ENCODE results near the gene ARHGEF16.

The ARHGEF16 gene

DNA sequence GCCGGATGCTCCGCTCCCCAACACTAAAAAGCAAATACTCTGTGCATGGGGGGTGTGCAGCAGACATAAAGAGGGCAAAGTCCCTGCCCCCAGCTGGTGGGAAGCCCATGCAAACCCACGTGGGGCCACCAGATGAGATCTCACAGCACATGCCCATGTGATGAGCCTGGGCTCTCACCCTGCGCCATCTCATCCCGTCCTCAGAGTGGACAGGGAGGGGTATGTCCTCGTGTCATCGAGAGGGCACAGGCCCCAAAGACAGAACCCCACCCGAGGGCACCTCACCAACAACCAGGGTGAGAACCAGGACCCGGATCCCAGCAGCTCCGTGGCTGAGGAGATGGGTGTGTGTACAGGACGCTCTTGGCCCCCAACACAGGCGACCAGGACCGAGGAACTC is 25.1 kb upstream of the ARHGEF16 start:
- Histone ChIP-seq H2AFZ (ENCODE audit: low read depth) (no peak overlapping the region), H3K9ac (no peak overlapping the region), H3K4me3 (IDR thresholded peaks at IDR 0.05; ENCODE audit: insufficient read depth, low read depth, low read length) (no peak overlapping the region), H4K20me1 (ENCODE audit: insufficient read depth) (no peaks in the 10 kb centered on the region), H3K27ac (no peak overlapping the region), H3K79me2 (ENCODE audit: insufficient read depth, low read depth) (no peaks in the 10 kb centered on the region), H3K4me2 (no peak overlapping the region), H3K4me1 (ENCODE audit: low read depth, poor library complexity, severe bottlenecking) (no peaks in the 10 kb centered on the region), H3K36me3 (ENCODE audit: insufficient read depth) (no peaks in the 10 kb centered on the region), H3K27me3 (ENCODE audit: insufficient read depth, low read depth) (peaks cover 95% of the 10 kb centered on the region)
- TF ChIP-seq, protein P1, sequence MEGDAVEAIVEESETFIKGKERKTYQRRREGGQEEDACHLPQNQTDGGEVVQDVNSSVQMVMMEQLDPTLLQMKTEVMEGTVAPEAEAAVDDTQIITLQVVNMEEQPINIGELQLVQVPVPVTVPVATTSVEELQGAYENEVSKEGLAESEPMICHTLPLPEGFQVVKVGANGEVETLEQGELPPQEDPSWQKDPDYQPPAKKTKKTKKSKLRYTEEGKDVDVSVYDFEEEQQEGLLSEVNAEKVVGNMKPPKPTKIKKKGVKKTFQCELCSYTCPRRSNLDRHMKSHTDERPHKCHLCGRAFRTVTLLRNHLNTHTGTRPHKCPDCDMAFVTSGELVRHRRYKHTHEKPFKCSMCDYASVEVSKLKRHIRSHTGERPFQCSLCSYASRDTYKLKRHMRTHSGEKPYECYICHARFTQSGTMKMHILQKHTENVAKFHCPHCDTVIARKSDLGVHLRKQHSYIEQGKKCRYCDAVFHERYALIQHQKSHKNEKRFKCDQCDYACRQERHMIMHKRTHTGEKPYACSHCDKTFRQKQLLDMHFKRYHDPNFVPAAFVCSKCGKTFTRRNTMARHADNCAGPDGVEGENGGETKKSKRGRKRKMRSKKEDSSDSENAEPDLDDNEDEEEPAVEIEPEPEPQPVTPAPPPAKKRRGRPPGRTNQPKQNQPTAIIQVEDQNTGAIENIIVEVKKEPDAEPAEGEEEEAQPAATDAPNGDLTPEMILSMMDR (conservative IDR thresholded peaks at IDR 0.05; ENCODE audit: low read depth, low read length) = no peak

DNA sequence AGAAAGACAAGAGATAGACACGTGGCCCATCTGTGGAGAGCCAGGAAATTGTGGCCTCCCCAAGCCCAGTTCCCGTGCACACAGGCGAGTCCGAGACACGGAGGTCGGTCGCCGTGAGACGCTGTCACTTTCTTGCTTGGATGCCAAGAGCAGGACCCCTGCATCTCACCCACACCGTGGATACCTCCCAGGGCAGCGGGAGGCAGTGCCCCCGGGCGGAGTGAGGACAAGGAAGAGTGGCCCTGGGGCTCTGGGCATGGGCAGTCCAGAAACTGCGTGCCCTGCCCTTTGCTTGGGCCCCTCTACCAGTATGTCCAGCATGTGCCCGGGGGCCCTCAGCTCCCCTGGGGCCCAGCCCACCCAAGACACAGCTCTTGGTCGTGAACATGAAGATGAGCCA is 24.7 kb upstream of the ARHGEF16 start:
- H3K9ac ChIP-seq = no peak overlapping the region
- no peaks in the 10 kb centered on the region for H3K79me2 ChIP-seq (ENCODE audit: insufficient read depth, low read depth)
- no peak overlapping the region for H3K4me3 ChIP-seq (IDR thresholded peaks at IDR 0.05; ENCODE audit: insufficient read depth, low read depth, low read length)

DNA sequence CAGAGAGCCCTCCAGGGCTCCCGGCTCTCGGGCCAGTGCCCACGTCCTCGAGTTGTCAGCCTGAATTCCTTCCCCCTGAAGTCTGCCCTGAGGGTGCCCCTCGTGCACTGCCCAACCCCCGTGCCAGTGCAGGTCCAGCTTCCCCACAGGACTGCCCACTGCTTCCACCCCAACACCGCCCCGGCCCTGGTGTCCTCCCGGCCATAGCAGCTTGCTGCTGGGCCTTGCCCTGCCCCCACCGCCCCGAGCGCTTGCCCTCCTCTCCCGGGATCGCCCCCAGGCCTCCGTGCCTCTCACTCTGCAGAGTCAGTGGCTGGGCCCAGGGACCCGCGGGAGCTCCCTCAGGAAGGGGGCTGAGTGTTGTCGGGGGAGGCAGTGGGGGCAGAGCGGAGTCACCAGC is 24.1 kb upstream of the ARHGEF16 start:
- H3K79me2 ChIP-seq (ENCODE audit: insufficient read depth, low read depth) = no peaks in the 10 kb centered on the region
- TF ChIP-seq, protein P1 (conservative IDR thresholded peaks at IDR 0.05; ENCODE audit: low read depth, low read length) = no peak
- H3K27me3 ChIP-seq (ENCODE audit: insufficient read depth, low read depth) = peaks cover 96% of the 10 kb centered on the region
- no peak overlapping the region for H2AFZ ChIP-seq (ENCODE audit: low read depth)
- H3K4me3 ChIP-seq (IDR thresholded peaks at IDR 0.05; ENCODE audit: insufficient read depth, low read depth, low read length) = no peak overlapping the region
- no peaks in the 10 kb centered on the region for H4K20me1 ChIP-seq (ENCODE audit: insufficient read depth)
- no peaks in the 10 kb centered on the region for H3K4me1 ChIP-seq (ENCODE audit: low read depth, poor library complexity, severe bottlenecking)
- H3K27ac ChIP-seq = no peak overlapping the region
- no peaks in the 10 kb centered on the region for H3K36me3 ChIP-seq (ENCODE audit: insufficient read depth)
- no peak overlapping the region for H3K9ac ChIP-seq
- H3K4me2 ChIP-seq = no peak overlapping the region

More for the DNA sequence above, 24.7 kb upstream of the ARHGEF16 start:
- H2AFZ ChIP-seq (ENCODE audit: low read depth) = no peak overlapping the region
- no peak overlapping the region for H3K27ac ChIP-seq
- TF ChIP-seq, protein P1 (conservative IDR thresholded peaks at IDR 0.05; ENCODE audit: low read depth, low read length) = no peak
- H3K4me1 ChIP-seq (ENCODE audit: low read depth, poor library complexity, severe bottlenecking) = no peaks in the 10 kb centered on the region
- H3K27me3 ChIP-seq (ENCODE audit: insufficient read depth, low read depth) = peaks cover 95% of the 10 kb centered on the region
- H3K4me2 ChIP-seq = no peak overlapping the region
- no peaks in the 10 kb centered on the region for H4K20me1 ChIP-seq (ENCODE audit: insufficient read depth)
- no peaks in the 10 kb centered on the region for H3K36me3 ChIP-seq (ENCODE audit: insufficient read depth)

DNA sequence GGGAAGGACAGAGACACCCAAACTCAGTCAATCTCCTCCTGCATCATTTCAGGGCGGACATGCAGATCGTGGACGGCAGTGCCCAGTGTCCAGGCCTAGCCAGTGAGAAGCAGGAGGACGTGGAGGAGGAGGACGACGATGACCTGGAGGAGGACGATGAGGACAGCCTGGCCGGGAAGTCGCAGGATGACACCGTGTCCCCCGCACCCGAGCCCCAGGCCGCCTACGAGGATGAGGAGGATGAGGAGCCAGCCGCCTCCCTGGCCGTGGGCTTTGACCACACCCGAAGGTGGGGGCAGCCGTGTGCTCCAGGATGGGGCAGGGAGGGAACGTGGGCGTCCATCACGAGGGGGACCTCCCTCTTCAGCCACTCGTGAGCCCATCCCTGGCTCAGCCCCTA is 23.6 kb upstream of the ARHGEF16 start:
- Histone ChIP-seq H3K79me2 (ENCODE audit: insufficient read depth, low read depth) (no peaks in the 10 kb centered on the region), H3K27me3 (ENCODE audit: insufficient read depth, low read depth) (peaks cover 96% of the 10 kb centered on the region), H3K27ac (no peak overlapping the region), H3K4me3 (IDR thresholded peaks at IDR 0.05; ENCODE audit: insufficient read depth, low read depth, low read length) (no peak overlapping the region), H2AFZ (ENCODE audit: low read depth) (no peak overlapping the region), H3K4me2 (no peak overlapping the region), H3K36me3 (ENCODE audit: insufficient read depth) (no peaks in the 10 kb centered on the region), H3K9ac (no peak overlapping the region), H3K4me1 (ENCODE audit: low read depth, poor library complexity, severe bottlenecking) (no peaks in the 10 kb centered on the region), H4K20me1 (ENCODE audit: insufficient read depth) (no peaks in the 10 kb centered on the region)
- TF ChIP-seq, protein P1 (conservative IDR thresholded peaks at IDR 0.05; ENCODE audit: low read depth, low read length) = no peak
